IMR-90 (cell line): ENCODE measurements around the gene CCDC179. TPM values are rescaled to one million over a fixed set of nuclear protein-coding genes. Genes with fewer than 3 reads are reported as not detected.

Experiments
- ATAC-seq: fragments of 200-7000 bp; cut with Tn5 transposase; 2 replicates; pipeline ENCODE4 v1.9.1; 2020; ENCODE audit warnings: low read depth, mild to moderate bottlenecking, moderate library complexity
- BruUV-seq: library from RNA; stranded (reverse); fragments of 400-500 nt; replicated peaks from 2 replicates; lab custom pipeline; 2021; lab: Mats Ljungman, UMichigan
- CTCF ChIA-PET: fragments of 300-600 bp; formaldehyde crosslinking; extraction: SDS; loops from one replicate; lab custom pipeline; 2021; ENCODE audit warnings: antibody characterized with exemption; lab: Yijun Ruan, JAX
- POLR2A ChIA-PET: fragments of 300-600 bp; sonication (Branson Sonifier 250); formaldehyde crosslinking; loops from one replicate; lab custom pipeline; 2022; ENCODE audit warnings: antibody characterized with exemption; ENCODE audit not compliant: unreplicated experiment; lab: Charles Lee
- DNase-seq: peaks from one replicate; pipeline ENCODE4 v3.0.0; 2013
- H2AFZ ChIP-seq: replicated peaks from 2 replicates; pipeline ENCODE3; 2013; ENCODE audit warnings: low read length, mild to moderate bottlenecking; ENCODE audit not compliant: poor library complexity
- H2AK5ac ChIP-seq: 2 replicates; pipeline ENCODE4 v1.6.1; 2013; ENCODE audit warnings: low read depth, low read length, inconsistent platforms
- H2AK9ac ChIP-seq: replicated peaks from 2 replicates; pipeline ENCODE3; 2013; ENCODE audit warnings: mild to moderate bottlenecking, low read depth, low read length, moderate library complexity; ENCODE audit not compliant: poor library complexity
- H2BK120ac ChIP-seq: 2 replicates; pipeline ENCODE4 v1.6.1; 2013; ENCODE audit warnings: low read depth, low read length, inconsistent platforms
- H2BK15ac ChIP-seq: 3 replicates; pipeline ENCODE4 v1.6.1; 2013; ENCODE audit warnings: low read depth, low read length, inconsistent platforms
- H2BK20ac ChIP-seq: 2 replicates; pipeline ENCODE4 v1.6.1; 2013; ENCODE audit warnings: low read depth, mild to moderate bottlenecking, inconsistent platforms, low read length, moderate library complexity
- H2BK5ac ChIP-seq: 2 replicates; pipeline ENCODE4 v1.6.1; 2013; ENCODE audit warnings: mild to moderate bottlenecking, low read depth, low read length, inconsistent platforms; ENCODE audit not compliant: poor library complexity, severe bottlenecking
- H3K14ac ChIP-seq: replicated peaks from 2 replicates; pipeline ENCODE4 v1.6.1; 2013; ENCODE audit warnings: low read depth, low read length, inconsistent platforms
- H3K18ac ChIP-seq: 2 replicates; pipeline ENCODE4 v1.6.1; 2013; ENCODE audit warnings: low read depth, low read length, control low read depth
- H3K23ac ChIP-seq: 2 replicates; pipeline ENCODE4 v1.6.1; 2013; ENCODE audit warnings: low read depth, low read length, inconsistent platforms
- H3K27ac ChIP-seq: 2 replicates; pipeline ENCODE4 v1.5.1; 2013; ENCODE audit warnings: mild to moderate bottlenecking, control low read depth, low read length; ENCODE audit not compliant: insufficient read depth
- H3K27me3 ChIP-seq: 2 replicates; pipeline ENCODE4 v1.6.1; 2013; ENCODE audit warnings: low read length; ENCODE audit not compliant: control insufficient read depth, insufficient read depth
- H3K36me3 ChIP-seq: 2 replicates; pipeline ENCODE4 v1.6.1; 2013; ENCODE audit warnings: low read length, mixed read lengths; ENCODE audit not compliant: control insufficient read depth, insufficient read depth
- H3K4ac ChIP-seq: 2 replicates; pipeline ENCODE4 v1.6.1; 2013; ENCODE audit warnings: low read depth, low read length, inconsistent platforms
- H3K4me1 ChIP-seq: 2 replicates; pipeline ENCODE4 v1.6.1; 2013; ENCODE audit warnings: low read length, mixed read lengths; ENCODE audit not compliant: control insufficient read depth, insufficient read depth
- H3K4me2 ChIP-seq: 2 replicates; pipeline ENCODE4 v1.6.1; 2013; ENCODE audit warnings: low read depth, mild to moderate bottlenecking, control low read depth, low read length, moderate library complexity
- H3K4me3 ChIP-seq: 2 replicates; pipeline ENCODE4 v1.5.1; 2013; ENCODE audit warnings: low read depth, mild to moderate bottlenecking, control low read depth, low read length, moderate library complexity; ENCODE audit not compliant: insufficient read depth
- H3K56ac ChIP-seq: 2 replicates; pipeline ENCODE4 v1.6.1; 2013; ENCODE audit warnings: low read length, inconsistent platforms; ENCODE audit not compliant: insufficient read depth; ENCODE audit errors: extremely low read depth
- H3K79me1 ChIP-seq, 2 experiments: 2 replicates each; pipeline ENCODE4 v1.6.1; 2013; ENCODE audit warnings: low read length in 2 of 2, inconsistent platforms in 1 of 2, low read depth in 1 of 2
- H3K9ac ChIP-seq: 2 replicates; pipeline ENCODE4 v1.6.1; 2013; ENCODE audit warnings: low read depth, low read length, control low read depth
- H3K9me1 ChIP-seq: 2 replicates; pipeline ENCODE4 v1.6.1; 2013; ENCODE audit warnings: low read length, inconsistent platforms; ENCODE audit not compliant: insufficient read depth
- H3K9me3 ChIP-seq: 2 replicates; pipeline ENCODE4 v1.6.1; 2013; ENCODE audit warnings: low read length; ENCODE audit not compliant: control insufficient read depth, insufficient read depth
- H4K20me1 ChIP-seq: 2 replicates; pipeline ENCODE4 v1.6.1; 2013; ENCODE audit warnings: low read length, inconsistent platforms; ENCODE audit not compliant: insufficient read depth
- H4K5ac ChIP-seq: 2 replicates; pipeline ENCODE4 v1.6.1; 2013; ENCODE audit warnings: mild to moderate bottlenecking, low read depth, low read length, control low read depth
- H4K8ac ChIP-seq, 2 experiments: 2 replicates each; pipeline ENCODE4 v1.6.1; 2013; ENCODE audit warnings: low read depth in 2 of 2, low read length in 2 of 2, control low read depth in 1 of 2, inconsistent platforms in 1 of 2
- H4K91ac ChIP-seq: 2 replicates; pipeline ENCODE4 v1.6.1; 2013; ENCODE audit warnings: low read depth, low read length, inconsistent platforms; ENCODE audit not compliant: insufficient read depth
- BHLHE40 ChIP-seq: fragments of 150-350 bp; IDR thresholded peaks from 2 replicates; pipeline ENCODE4 v1.6.1; 2016; ENCODE audit warnings: mild to moderate bottlenecking, low read depth, low read length
- CEBPB ChIP-seq: IDR thresholded peaks from 2 replicates; pipeline ENCODE4 v1.6.1; 2012; ENCODE audit warnings: low read depth, low read length, improper control_type of control experiment
- FOS ChIP-seq: fragments of 150-350 bp; IDR thresholded peaks from 2 replicates; pipeline ENCODE4 v1.6.1; 2016; ENCODE audit warnings: low read depth, low read length
- MAFK ChIP-seq: IDR thresholded peaks from 2 replicates; pipeline ENCODE4 v1.6.1; 2012; ENCODE audit warnings: low read depth, low read length, improper control_type of control experiment
- MAZ ChIP-seq: IDR thresholded peaks from 2 replicates; pipeline ENCODE4 v1.6.1; 2012; ENCODE audit warnings: low read depth, mild to moderate bottlenecking, low read length, improper control_type of control experiment, moderate library complexity, borderline replicate concordance
- MXI1 ChIP-seq: IDR thresholded peaks from 2 replicates; pipeline ENCODE4 v1.6.1; 2012; ENCODE audit warnings: low read depth, mild to moderate bottlenecking, low read length, moderate library complexity, borderline replicate concordance
- POLR2A ChIP-seq: IDR thresholded peaks from 2 replicates; pipeline ENCODE4 v1.6.1; 2012; ENCODE audit warnings: mild to moderate bottlenecking, low read depth, low read length
- RAD21 ChIP-seq: IDR thresholded peaks from 2 replicates; pipeline ENCODE4 v1.6.1; 2012; ENCODE audit warnings: low read length, improper control_type of control experiment
- RCOR1 ChIP-seq: IDR thresholded peaks from 2 replicates; pipeline ENCODE4 v1.6.1; 2012; ENCODE audit warnings: mild to moderate bottlenecking, low read length, improper control_type of control experiment; ENCODE audit not compliant: insufficient replicate concordance
- RFX5 ChIP-seq: IDR thresholded peaks from 2 replicates; pipeline ENCODE4 v1.8.0; 2012; ENCODE audit warnings: low read depth, mild to moderate bottlenecking, low read length, moderate library complexity
- SMC3 ChIP-seq: fragments of 150-350 bp; IDR thresholded peaks from 2 replicates; pipeline ENCODE4 v1.6.1; 2016; ENCODE audit warnings: low read depth, mild to moderate bottlenecking, antibody characterized with exemption, low read length, moderate library complexity
- WGBS, 2 experiments: methylation state at CpG; one replicate each; pipeline versions ENCODE4 v1.1.5 to v1.1.7; 2013; ENCODE audit warnings: missing lambda C conversion rate in 2 of 2; ENCODE audit not compliant: insufficient read length in 1 of 2; ENCODE audit errors: extremely low coverage in 2 of 2; 5-methylcytosine and 5-hydroxymethylcytosine counted together
- dilution Hi-C: fragments of 300-500 bp; cut with HindIII; formaldehyde crosslinking; loops from one replicate; pipeline ENCODE4 v1.14.3; 2018; ENCODE audit warnings: low sequenced_read_pairs; ENCODE audit not compliant: unreplicated experiment
- in situ Hi-C: fragments of 300-500 bp; cut with MboI; formaldehyde crosslinking; loops from 3 replicates; pipeline ENCODE4 v1.14.3; 2019; ENCODE audit warnings: low sequenced_read_pairs, inconsistent platforms, mixed read lengths
- intact Hi-C: fragments of 100-400 bp; cut with micrococcal nuclease; formaldehyde crosslinking; loops from 2 replicates; pipeline ENCODE4 v1.10.0; 2022
- polyA plus RNA-seq, 3 experiments: library from polyadenylated mRNA; depleted of rRNA; stranded (reverse); fragments of >200 nt; gene quantifications; 2 replicates each; pipeline ENCODE4 v1.2.3, GENCODE V29; 2012; ENCODE audit warnings: low replicate concordance in 1 of 3
- total RNA-seq: library from RNA; depleted of rRNA; stranded (reverse); fragments of >200 nt; gene quantifications from 2 replicates; pipeline ENCODE4 v1.2.3, GENCODE V29; 2012
- TF ChIP-seq, protein P1 (sequence below): conservative IDR thresholded peaks from 2 replicates; pipeline ENCODE4 v1.5.1; 2012; ENCODE audit warnings: mild to moderate bottlenecking, low read depth, low read length, improper control_type of control experiment
- TF ChIP-seq, protein P2 (sequence below): fragments of 150-350 bp; IDR thresholded peaks from 2 replicates; pipeline ENCODE4 v1.6.1; 2016; ENCODE audit warnings: low read depth, mild to moderate bottlenecking, low read length, moderate library complexity, borderline replicate concordance
- TF ChIP-seq, protein P3 (sequence below): fragments of 150-350 bp; IDR thresholded peaks from 2 replicates; pipeline ENCODE4 v1.6.1; 2017; ENCODE audit warnings: mild to moderate bottlenecking, antibody characterized with exemption, low read length, low read depth

CCDC179 gene
- total and polyA plus RNA-seq, 2 of the 4 experiments (the other 2 are of a cell fraction): not detected

DNA sequence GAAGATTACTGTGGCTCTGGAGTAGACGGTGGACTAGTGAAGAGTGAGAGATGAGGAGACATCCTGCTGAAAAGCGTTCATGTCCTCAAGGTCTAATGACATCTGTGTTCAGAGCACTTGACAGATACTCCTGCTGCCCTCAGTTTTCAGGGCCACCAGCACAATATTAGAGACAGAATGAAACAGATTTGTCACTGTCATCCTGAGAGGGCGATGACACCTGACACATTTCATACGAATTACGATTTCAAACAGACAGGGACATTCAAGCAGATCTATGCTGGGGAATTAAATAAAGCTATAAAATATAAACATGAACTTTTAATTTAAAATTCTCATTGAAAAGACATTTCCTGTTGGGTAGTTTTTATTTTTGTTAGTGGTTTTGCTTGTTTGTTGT lies 59.8 kb downstream of the CCDC179 start:
- Histone ChIP-seq H2BK120ac (no peak overlapping the region), H2BK20ac (no peak overlapping the region), H2AK5ac (no peak overlapping the region), H3K79me1 (no peaks in the 10 kb centered on the region), H3K4me3 (no peak overlapping the region), H3K4me1 (no peaks in the 10 kb centered on the region), H3K56ac (no peak overlapping the region), H3K4me2 (no peak overlapping the region), H2BK5ac (no peak overlapping the region), H3K9me1 (no peaks in the 10 kb centered on the region), H3K23ac (no peak overlapping the region), H4K5ac (no peak overlapping the region), H2AFZ (no peak overlapping the region), H3K27ac (no peak overlapping the region), H3K14ac (no peak overlapping the region), H3K4ac (no peak overlapping the region), H3K9ac (no peak overlapping the region), H3K36me3 (no peaks in the 10 kb centered on the region), H4K91ac (no peak overlapping the region), H4K8ac (no peak overlapping the region), H3K18ac (no peak overlapping the region), H2BK15ac (no peak overlapping the region), H4K20me1 (no peaks in the 10 kb centered on the region), H3K9me3 (no peaks in the 10 kb centered on the region), H3K27me3 (no peaks in the 10 kb centered on the region; the same call in 1 of the 2 replicates), H2AK9ac (no peak overlapping the region)
- ChIA-PET POLR2A (no interaction called here), CTCF (no interaction called here)
- no peak for DNase-seq
- dilution Hi-C loops: no loop called here
- no TSS peak for BruUV-seq
- intact Hi-C loops: no loop called here
- in situ Hi-C loops: no loop called here
- no peak for TF ChIP-seq RAD21
- TF ChIP-seq POLR2A: no peak
- TF ChIP-seq BHLHE40: no peak
- no peak for TF ChIP-seq CEBPB
- TF ChIP-seq MAFK: no peak
- TF ChIP-seq MXI1: no peak
- TF ChIP-seq, protein P1, sequence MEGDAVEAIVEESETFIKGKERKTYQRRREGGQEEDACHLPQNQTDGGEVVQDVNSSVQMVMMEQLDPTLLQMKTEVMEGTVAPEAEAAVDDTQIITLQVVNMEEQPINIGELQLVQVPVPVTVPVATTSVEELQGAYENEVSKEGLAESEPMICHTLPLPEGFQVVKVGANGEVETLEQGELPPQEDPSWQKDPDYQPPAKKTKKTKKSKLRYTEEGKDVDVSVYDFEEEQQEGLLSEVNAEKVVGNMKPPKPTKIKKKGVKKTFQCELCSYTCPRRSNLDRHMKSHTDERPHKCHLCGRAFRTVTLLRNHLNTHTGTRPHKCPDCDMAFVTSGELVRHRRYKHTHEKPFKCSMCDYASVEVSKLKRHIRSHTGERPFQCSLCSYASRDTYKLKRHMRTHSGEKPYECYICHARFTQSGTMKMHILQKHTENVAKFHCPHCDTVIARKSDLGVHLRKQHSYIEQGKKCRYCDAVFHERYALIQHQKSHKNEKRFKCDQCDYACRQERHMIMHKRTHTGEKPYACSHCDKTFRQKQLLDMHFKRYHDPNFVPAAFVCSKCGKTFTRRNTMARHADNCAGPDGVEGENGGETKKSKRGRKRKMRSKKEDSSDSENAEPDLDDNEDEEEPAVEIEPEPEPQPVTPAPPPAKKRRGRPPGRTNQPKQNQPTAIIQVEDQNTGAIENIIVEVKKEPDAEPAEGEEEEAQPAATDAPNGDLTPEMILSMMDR: no peak
- TF ChIP-seq, protein P2, sequence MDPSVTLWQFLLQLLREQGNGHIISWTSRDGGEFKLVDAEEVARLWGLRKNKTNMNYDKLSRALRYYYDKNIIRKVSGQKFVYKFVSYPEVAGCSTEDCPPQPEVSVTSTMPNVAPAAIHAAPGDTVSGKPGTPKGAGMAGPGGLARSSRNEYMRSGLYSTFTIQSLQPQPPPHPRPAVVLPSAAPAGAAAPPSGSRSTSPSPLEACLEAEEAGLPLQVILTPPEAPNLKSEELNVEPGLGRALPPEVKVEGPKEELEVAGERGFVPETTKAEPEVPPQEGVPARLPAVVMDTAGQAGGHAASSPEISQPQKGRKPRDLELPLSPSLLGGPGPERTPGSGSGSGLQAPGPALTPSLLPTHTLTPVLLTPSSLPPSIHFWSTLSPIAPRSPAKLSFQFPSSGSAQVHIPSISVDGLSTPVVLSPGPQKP: no peak
- TF ChIP-seq SMC3: no peak
- TF ChIP-seq FOS: no peak
- no peak for TF ChIP-seq RCOR1
- no peak for TF ChIP-seq RFX5
- TF ChIP-seq MAZ: no peak
- TF ChIP-seq, protein P3, sequence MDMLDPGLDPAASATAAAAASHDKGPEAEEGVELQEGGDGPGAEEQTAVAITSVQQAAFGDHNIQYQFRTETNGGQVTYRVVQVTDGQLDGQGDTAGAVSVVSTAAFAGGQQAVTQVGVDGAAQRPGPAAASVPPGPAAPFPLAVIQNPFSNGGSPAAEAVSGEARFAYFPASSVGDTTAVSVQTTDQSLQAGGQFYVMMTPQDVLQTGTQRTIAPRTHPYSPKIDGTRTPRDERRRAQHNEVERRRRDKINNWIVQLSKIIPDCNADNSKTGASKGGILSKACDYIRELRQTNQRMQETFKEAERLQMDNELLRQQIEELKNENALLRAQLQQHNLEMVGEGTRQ: no peak
- no peak for ATAC-seq
- 100% methylated on average over 1 of the region's 5 CpGs; no CpG with 5 or more reads in 1 of the 2 experiments for WGBS, 2 experiments
